HL-60 (cell line): ENCODE data around the gene KMT2C.

Source experiments
- CTCF ChIP-seq: IDR thresholded peaks from one replicate; pipeline ENCODE4 v1.5.1; 2011; ENCODE audit warnings: low read length, control low read depth, inconsistent platforms; ENCODE audit not compliant: insufficient read depth
- POLR2AphosphoS5 ChIP-seq: IDR thresholded peaks from 2 replicates; pipeline ENCODE4 v1.6.1; 2012; ENCODE audit warnings: low read depth
- REST ChIP-seq: IDR thresholded peaks from 2 replicates; pipeline ENCODE4 v1.6.1; 2012; ENCODE audit warnings: low read depth; ENCODE audit not compliant: insufficient replicate concordance

GRCh38 chr7:152144557-152145245 is 291.1 kb downstream of the KMT2C start:
- TF ChIP-seq POLR2AphosphoS5 (no peak), CTCF (no peak), REST (no peak)
